ENCODE results near the gene HOXD13. TPM values are rescaled to one million over a fixed set of nuclear protein-coding genes. Genes with fewer than 3 reads are reported as not detected.
A peak's percentile ranks its signal among the peaks of the same experiment; 100 is the strongest.

The HOXD13 gene
- total RNA-seq, 2 experiments from 2014 or later: not detected

DNA sequence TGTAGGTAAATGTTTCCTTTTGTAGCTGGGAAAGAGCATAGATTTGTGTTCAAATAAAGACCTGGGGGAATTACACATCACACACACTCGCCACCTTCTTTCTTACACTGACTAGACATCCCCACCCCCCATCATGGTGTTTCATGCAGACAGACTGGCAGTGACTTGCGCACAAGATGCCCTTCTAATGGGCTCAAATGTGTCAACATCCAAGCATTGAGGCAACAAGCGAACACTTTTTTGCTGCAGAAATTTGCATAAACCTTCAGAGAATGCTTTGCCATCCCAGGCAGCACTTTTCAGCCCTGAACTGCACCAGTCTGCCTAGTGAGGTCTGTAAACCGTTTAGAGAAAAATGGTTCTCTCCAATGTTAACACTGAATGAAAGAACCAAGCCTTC lies 41.5 kb downstream of the HOXD13 start:
- Mint-ChIP-seq H3K27ac (no peak overlapping the region), H3K9me3 (peaks cover 6% of the 10 kb centered on the region), H3K4me1 (peaks cover 31% of the 10 kb centered on the region), H3K36me3 (peaks cover 8% of the 10 kb centered on the region), H3K4me3 (no peak overlapping the region), H3K27me3 (peaks cover 89% of the 10 kb centered on the region)
- DNase-seq: no peak

DNA sequence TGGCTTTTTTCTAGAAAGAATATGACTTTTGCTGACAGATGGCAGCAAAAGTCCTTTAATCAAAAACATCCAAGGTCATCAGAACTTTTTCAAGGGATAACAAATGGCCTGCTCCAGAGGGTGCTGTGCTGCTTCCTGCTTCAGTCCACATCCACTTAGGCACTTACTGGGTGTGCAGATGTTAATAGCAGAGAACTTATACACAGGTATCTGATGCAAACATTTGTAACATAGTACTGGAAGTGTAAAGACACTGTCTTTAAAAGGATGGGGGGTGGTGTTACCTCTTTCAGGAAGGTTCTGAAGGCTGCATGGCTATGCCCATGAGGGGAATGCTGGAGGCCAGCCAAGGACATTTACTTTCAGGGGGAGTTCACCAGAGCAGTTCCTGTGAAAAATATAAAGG lies 42.5 kb downstream of the HOXD13 start:
- DNase-seq: no peak
- Mint-ChIP-seq H3K27ac (no peak overlapping the region), H3K9me3 (peaks cover 6% of the 10 kb centered on the region), H3K27me3 (peaks cover 95% of the 10 kb centered on the region), H3K4me1 (peaks cover 33% of the 10 kb centered on the region), H3K4me3 (no peak overlapping the region), H3K36me3 (peaks cover 9% of the 10 kb centered on the region)

DNA sequence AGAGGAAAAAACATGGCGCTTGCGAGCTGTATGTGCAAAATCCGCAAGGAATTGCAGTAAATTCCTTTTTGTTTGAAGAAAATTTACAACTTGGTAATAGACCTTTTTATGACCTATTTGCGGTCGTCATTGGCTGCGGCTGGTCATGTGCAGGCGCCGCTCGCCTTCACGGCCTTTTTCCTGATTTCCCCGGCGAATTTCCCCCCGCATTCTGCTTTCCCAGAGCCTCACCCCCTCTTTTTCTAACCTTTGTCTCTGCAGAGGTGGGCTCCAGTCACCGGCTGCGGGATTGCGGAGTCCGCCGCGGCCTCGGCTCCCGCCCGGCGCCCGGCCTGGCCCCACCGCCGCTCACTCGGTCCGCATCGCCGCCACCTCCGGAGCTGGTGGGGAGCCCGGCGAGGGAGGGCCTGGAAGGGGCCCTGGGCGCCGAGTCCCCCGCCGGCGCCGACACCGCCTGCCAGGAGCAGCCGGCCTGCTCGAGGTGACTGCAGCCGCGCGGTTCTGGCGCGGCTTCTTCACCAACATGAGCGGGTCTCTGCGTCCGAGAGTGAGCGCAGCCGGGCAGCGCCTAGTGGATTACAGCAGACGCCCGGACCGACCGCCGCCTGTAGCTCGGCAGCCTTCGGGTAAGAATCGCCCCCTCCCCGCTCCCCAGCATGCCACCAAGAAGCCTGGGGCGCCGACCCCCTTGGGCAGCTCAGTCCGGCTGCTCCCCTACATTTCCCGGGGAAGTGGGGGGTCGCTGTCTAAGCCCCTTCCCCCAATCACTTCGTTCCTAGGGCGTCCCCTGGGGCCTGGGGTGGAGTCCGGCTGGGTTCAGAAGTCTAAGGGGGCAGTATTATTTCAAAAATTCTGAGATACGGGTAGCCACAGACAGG lies 44.1 kb downstream of the HOXD13 start:
- H3K4me1 Mint-ChIP-seq: peaks cover 31% of the 10 kb centered on the region
- peaks cover 9% of the 10 kb centered on the region for H3K36me3 Mint-ChIP-seq
- H3K27ac Mint-ChIP-seq: no peak overlapping the region
- H3K27me3 Mint-ChIP-seq: peaks cover 93% of the 10 kb centered on the region
- peaks cover 6% of the 10 kb centered on the region for H3K9me3 Mint-ChIP-seq
- no peak overlapping the region for H3K4me3 Mint-ChIP-seq
- DNase-seq: no peak

DNA sequence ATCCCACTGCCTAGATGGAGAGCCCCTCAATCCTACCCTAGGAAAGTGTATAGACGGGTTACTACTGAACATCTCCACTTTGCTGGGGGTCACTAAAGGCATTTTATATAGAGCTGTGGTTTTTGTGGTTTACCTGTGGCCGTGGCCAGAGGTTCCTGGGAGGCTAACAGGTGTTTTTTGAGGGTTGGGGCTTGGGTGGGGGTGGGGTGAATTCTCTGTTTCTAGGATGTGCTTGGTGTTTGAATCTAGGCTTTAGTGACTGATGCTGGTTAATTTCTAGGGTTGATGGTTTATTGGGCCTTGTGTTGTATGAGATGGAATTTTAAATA lies 44.7 kb downstream of the HOXD13 start:
- Mint-ChIP-seq H3K27me3 (peaks cover 95% of the 10 kb centered on the region), H3K27ac (no peak overlapping the region), H3K36me3 (peaks cover 9% of the 10 kb centered on the region), H3K9me3 (peaks cover 6% of the 10 kb centered on the region), H3K4me1 (peaks cover 28% of the 10 kb centered on the region), H3K4me3 (no peak overlapping the region)
- DNase-seq: no peak

DNA sequence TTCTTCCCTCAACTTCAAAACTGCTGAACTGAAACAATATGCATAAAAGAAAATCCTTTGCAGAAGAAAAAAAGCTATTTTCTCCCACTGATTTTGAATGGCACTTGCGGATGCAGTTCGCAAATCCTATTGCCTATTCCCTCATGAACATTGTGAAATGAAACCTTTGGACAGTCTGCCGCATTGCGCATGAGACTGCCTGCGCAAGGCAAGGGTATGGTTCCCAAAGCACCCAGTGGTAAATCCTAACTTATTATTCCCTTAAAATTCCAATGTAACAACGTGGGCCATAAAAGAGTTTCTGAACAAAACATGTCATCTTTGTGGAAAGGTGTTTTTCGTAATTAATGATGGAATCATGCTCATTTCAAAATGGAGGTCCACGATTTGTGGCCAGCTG lies 45.4 kb downstream of the HOXD13 start:
- H3K4me1 Mint-ChIP-seq: peaks cover 24% of the 10 kb centered on the region
- peaks cover 91% of the 10 kb centered on the region for H3K27me3 Mint-ChIP-seq
- no peak overlapping the region for H3K4me3 Mint-ChIP-seq
- no peak for DNase-seq
- peaks cover 9% of the 10 kb centered on the region for H3K36me3 Mint-ChIP-seq
- H3K27ac Mint-ChIP-seq: no peak overlapping the region
- H3K9me3 Mint-ChIP-seq: peaks cover 6% of the 10 kb centered on the region

DNA sequence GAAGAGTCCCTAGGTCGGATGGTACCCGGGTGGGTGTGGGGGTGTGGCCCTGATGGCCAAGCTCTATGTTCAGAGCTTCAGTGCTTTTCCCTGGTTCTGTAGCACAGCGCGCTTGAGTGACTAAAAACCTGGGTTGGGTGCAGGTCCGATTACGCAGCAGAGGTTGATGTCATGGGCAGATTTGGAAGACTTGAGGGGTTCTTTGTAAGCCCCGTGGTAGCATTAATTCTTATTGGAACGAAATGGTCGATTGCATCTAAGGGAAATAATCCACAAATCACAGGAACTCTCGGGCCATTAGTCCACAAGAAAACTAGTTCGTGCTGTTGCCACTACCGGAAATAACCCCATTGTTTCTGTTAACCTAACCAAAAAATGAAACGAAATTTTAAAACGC lies 46.0 kb downstream of the HOXD13 start:
- Mint-ChIP-seq H3K9me3 (peaks cover 6% of the 10 kb centered on the region), H3K4me3 (no peak overlapping the region), H3K4me1 (peaks cover 22% of the 10 kb centered on the region), H3K27ac (no peak overlapping the region), H3K27me3 (peaks cover 91% of the 10 kb centered on the region), H3K36me3 (peaks cover 9% of the 10 kb centered on the region)
- no peak for DNase-seq

DNA sequence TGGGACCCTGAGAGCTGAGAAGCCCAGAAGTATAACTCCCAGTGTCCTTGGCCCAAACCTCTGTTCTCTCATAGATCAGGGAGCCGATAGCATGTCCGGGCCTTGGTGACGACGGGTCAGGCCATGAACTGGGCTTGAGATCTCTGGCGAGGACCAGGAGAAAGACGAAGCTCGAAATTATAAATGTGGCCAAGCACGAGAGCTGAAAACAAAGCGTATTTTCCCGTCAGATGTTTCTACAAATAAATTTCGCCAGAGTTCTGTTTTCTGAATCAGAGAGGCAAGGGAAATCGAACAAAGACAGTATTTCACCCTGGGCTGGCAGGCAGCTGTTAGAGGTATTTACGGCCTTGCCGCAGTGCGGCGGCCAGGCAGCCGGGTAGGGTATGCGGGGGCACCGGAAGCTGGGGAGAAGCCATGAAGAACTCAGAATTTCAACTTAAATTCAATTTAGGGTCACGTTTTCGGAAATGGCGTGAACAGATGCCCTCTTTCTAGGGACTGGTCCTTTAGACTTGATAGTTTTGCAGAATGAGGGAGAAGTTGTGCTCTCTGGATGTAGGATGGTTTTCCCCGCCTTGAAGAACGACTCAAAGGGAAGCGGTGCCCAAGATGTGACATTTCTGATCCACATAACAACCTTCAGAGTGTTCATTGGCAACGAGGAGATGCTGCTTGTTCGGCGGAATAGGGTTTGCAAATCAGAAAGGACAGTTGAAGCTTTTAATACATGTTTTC lies 46.6 kb downstream of the HOXD13 start:
- Mint-ChIP-seq H3K27me3 (peaks cover 91% of the 10 kb centered on the region), H3K27ac (no peak overlapping the region), H3K9me3 (peaks cover 6% of the 10 kb centered on the region), H3K4me1 (peaks cover 22% of the 10 kb centered on the region), H3K36me3 (peaks cover 9% of the 10 kb centered on the region), H3K4me3 (no peak overlapping the region)
- no peak for DNase-seq

DNA sequence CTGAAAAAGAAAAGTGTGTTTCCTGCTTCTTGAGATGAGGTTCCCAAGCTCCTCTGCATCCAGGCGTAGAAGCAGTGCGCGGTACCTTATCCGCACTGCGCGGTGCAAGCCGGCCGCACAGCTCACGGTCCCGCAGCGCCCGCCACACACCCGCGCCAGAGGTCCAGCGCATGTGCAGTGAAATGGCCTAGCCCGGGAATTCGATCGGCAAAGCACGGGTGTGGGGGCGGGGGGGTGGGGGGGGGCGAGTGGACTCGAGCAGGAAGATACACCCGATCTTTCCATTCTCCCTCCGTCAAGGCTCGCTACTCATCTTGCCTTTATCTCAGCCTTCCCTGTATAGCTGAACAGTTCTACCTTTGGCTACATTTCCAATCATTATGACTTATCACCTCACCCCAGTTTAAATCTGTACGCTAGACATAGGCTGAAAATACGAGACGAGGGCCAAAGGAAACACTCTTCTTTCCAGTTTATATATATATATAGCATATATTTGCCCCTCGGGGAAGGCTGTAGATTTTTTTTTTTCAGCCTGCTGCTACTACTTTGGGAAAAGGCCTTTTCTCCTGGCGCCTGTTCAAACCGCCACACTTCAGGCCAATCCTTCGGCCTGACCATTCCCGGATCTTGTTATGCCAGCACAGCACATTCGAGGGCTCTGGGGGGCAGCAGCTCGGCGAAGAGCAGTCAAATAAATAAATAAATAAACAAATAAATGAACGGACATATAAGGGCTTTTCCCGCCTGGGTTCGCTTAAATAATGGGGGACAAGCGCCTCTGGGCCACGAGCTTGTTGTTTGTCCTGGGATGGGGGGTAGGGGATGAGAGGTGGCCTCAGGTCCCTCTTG lies 47.4 kb downstream of the HOXD13 start:
- no peak for DNase-seq
- Mint-ChIP-seq H3K4me1 (peaks cover 22% of the 10 kb centered on the region), H3K27me3 (peaks cover 88% of the 10 kb centered on the region), H3K4me3 (peak overlapping the region; percentile 14), H3K27ac (no peak overlapping the region), H3K36me3 (peaks cover 9% of the 10 kb centered on the region), H3K9me3 (peaks cover 6% of the 10 kb centered on the region)

DNA sequence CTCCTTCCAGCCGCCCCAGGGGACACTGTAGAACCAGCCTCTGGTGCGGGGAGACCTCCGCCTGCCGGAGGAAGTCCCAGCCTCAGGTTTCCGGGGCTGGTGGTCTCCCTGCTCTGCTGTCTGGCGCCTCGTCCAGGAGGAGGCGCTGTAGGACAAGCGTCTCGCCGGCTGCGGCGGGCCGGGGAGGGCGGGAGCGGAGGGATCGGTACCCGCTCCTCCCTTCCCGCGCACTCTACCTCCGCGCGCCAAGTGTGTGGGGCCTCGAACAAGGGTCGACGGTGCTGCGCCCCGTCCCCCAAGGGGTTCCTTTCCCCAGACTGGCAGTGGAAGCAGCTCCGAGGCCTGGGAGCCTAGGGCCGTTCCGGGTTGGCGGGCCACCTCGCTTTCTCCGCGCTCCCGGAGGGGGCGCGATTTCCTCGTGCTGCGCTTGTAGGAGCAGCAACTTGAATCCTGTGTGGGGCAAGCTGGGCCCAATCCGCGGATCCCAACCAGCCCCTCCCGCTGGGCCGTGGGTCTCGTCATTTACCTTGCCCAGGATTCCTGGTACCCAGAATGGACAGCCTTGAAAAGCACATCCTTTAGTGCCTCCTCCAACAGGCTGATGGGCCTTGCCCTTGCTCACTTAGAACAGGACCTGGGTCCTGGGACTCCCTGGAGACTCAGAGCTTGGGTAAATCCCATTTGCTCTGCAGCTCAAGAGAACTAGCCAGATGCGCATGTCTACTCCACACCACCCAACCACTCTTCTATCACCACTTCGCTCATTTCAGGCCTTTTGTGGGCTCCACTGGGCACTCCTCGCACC lies 48.2 kb downstream of the HOXD13 start:
- Mint-ChIP-seq H3K27ac (no peak overlapping the region), H3K36me3 (peaks cover 9% of the 10 kb centered on the region), H3K4me3 (peak overlapping the region; percentile 32), H3K4me1 (peaks cover 21% of the 10 kb centered on the region), H3K9me3 (peaks cover 5% of the 10 kb centered on the region), H3K27me3 (peaks cover 87% of the 10 kb centered on the region)
- peak; percentile 83 for DNase-seq

DNA sequence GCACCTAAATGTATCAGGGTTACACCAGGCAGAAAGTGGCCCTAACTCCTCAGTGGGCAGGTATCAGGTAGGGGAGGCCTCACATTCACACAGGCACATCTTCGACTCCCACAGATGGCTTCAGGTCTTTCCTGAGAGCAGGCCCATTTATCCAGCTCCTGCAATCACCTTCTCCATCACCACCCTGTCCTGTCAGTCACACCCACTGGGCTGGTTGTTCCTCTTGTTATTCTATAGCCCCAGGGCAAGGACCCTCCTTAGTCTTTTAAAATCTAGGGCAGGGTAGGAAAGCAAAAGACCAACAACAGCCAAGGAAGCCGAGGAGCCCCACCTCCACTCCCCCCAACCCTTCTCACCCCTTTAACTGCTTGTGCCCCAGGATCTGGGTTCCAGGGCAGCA lies 49.8 kb downstream of the HOXD13 start:
- Mint-ChIP-seq H3K36me3 (peaks cover 8% of the 10 kb centered on the region), H3K27ac (no peak overlapping the region), H3K4me1 (peaks cover 17% of the 10 kb centered on the region), H3K9me3 (peaks cover 4% of the 10 kb centered on the region), H3K27me3 (peaks cover 89% of the 10 kb centered on the region), H3K4me3 (no peak overlapping the region)
- no peak for DNase-seq

Other genes starting within 250 kb of the HOXD13 start
- gene LNPK, start 90.5 kb upstream of the HOXD13 start, total RNA-seq: 10 to 100 TPM; 35.7 to 42.1 TPM
- not detected for gene EVX2, start 8.8 kb upstream of the HOXD13 start, total RNA-seq
- gene HOXD12, start 7.1 kb downstream of the HOXD13 start, total RNA-seq: not detected
- not detected for gene HOXD11, start 14.6 kb downstream of the HOXD13 start, total RNA-seq
- not detected for gene HOXD10, start 24.1 kb downstream of the HOXD13 start, total RNA-seq
- not detected for gene HOXD9, start 30.0 kb downstream of the HOXD13 start, total RNA-seq
- gene HOXD8, start 37.0 kb downstream of the HOXD13 start, total RNA-seq: not detected
- not detected for gene HOXD4, start 58.8 kb downstream of the HOXD13 start, total RNA-seq
- not detected for gene HOXD3, start 64.6 kb downstream of the HOXD13 start, total RNA-seq
- gene HOXD1, start 95.9 kb downstream of the HOXD13 start, total RNA-seq: not detected
- 10 to 100 TPM; 28.8 to 30.0 TPM for gene MTX2, start 176.7 kb downstream of the HOXD13 start, total RNA-seq

Measured in activated naive CD8-positive, alpha-beta T cell treated with anti-CD3 and anti-CD28 coated beads for 36 hours (primary cell).